OCI-LY3 (cell line): ENCODE results near the gene ACO1.

ENCODE experiments used
- EZH2phosphoT487 ChIP-seq: fragments of 200-600 bp; shearing (Covaris generic); IDR thresholded peaks from 2 replicates; pipeline ENCODE4 v1.6.1; 2018; ENCODE audit warnings: antibody characterized with exemption, mixed run types, low read depth
- TF ChIP-seq, protein P1 (sequence below): fragments of 200-600, 300-600 bp; sonication (generic); IDR thresholded peaks from 2 replicates; pipeline ENCODE4 v1.5.1; 2014; ENCODE audit warnings: antibody characterized with exemption, low read length, low read depth

DNA sequence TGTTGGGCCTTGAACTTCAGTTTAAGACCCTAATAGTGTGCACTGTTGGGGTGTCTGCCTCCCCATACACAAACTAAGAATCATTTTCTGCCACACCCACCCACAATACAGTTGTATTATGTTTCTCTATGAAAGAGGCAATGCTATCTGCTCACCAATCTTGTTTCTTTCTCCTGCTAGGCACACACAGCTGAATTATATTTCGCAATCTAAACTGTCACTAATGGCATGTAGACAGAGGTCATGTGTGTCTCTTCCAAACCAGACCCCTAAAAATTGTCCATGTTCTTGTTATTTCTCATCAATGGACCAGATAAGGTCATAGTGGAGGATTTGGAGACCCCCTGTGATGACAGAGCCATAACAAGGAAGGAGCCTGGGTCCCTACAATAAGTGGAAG lies 84.3 kb downstream of the ACO1 start:
- TF ChIP-seq, protein P1, sequence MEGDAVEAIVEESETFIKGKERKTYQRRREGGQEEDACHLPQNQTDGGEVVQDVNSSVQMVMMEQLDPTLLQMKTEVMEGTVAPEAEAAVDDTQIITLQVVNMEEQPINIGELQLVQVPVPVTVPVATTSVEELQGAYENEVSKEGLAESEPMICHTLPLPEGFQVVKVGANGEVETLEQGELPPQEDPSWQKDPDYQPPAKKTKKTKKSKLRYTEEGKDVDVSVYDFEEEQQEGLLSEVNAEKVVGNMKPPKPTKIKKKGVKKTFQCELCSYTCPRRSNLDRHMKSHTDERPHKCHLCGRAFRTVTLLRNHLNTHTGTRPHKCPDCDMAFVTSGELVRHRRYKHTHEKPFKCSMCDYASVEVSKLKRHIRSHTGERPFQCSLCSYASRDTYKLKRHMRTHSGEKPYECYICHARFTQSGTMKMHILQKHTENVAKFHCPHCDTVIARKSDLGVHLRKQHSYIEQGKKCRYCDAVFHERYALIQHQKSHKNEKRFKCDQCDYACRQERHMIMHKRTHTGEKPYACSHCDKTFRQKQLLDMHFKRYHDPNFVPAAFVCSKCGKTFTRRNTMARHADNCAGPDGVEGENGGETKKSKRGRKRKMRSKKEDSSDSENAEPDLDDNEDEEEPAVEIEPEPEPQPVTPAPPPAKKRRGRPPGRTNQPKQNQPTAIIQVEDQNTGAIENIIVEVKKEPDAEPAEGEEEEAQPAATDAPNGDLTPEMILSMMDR: no peak
- TF ChIP-seq EZH2phosphoT487: no peak
